ENCODE results near the gene PARD3.

Gene PARD3

GRCh38 chr10:34177445-34177844 is 637.7 kb downstream of the PARD3 start:
- Mint-ChIP-seq H3K4me3 (no peak overlapping the region), H3K9me3 (ENCODE audit: low read depth) (no peaks in the 10 kb centered on the region), H3K36me3 (no peaks in the 10 kb centered on the region), H3K27ac (no peak overlapping the region), H3K27me3 (peaks cover 2% of the 10 kb centered on the region), H3K4me1 (ENCODE audit: low read depth) (no peaks in the 10 kb centered on the region)

GRCh38 chr10:34176351-34176750 is 638.7 kb downstream of the PARD3 start:
- H3K27me3 Mint-ChIP-seq: peaks cover 2% of the 10 kb centered on the region
- H3K27ac Mint-ChIP-seq: no peak overlapping the region
- H3K9me3 Mint-ChIP-seq (ENCODE audit: low read depth): no peaks in the 10 kb centered on the region
- H3K36me3 Mint-ChIP-seq: no peaks in the 10 kb centered on the region
- H3K4me3 Mint-ChIP-seq: no peak overlapping the region
- no peaks in the 10 kb centered on the region for H3K4me1 Mint-ChIP-seq (ENCODE audit: low read depth)

GRCh38 chr10:34175121-34175520 is 640.0 kb downstream of the PARD3 start:
- Mint-ChIP-seq H3K36me3 (no peaks in the 10 kb centered on the region), H3K27ac (no peak overlapping the region), H3K27me3 (peaks cover 2% of the 10 kb centered on the region), H3K9me3 (ENCODE audit: low read depth) (no peaks in the 10 kb centered on the region), H3K4me3 (no peak overlapping the region), H3K4me1 (ENCODE audit: low read depth) (no peaks in the 10 kb centered on the region)

- no peaks in the 10 kb centered on the region for H3K9me3 Mint-ChIP-seq (ENCODE audit: low read depth)
Measured at GRCh38 chr10:34172936-34173533, 642.1 kb downstream of the PARD3 start.

GRCh38 chr10:34171957-34172527 is 643.1 kb downstream of the PARD3 start:
- Mint-ChIP-seq H3K27ac (no peak overlapping the region), H3K9me3 (ENCODE audit: low read depth) (no peaks in the 10 kb centered on the region), H3K4me3 (no peak overlapping the region), H3K4me1 (ENCODE audit: low read depth) (no peaks in the 10 kb centered on the region), H3K36me3 (no peaks in the 10 kb centered on the region), H3K27me3 (peaks cover 2% of the 10 kb centered on the region)

More at GRCh38 chr10:34172936-34173533, 642.1 kb downstream of the PARD3 start:
- no peaks in the 10 kb centered on the region for H3K4me1 Mint-ChIP-seq (ENCODE audit: low read depth)
- no peaks in the 10 kb centered on the region for H3K36me3 Mint-ChIP-seq
- H3K27me3 Mint-ChIP-seq: peaks cover 2% of the 10 kb centered on the region
- no peak overlapping the region for H3K27ac Mint-ChIP-seq
- no peak overlapping the region for H3K4me3 Mint-ChIP-seq

- Mint-ChIP-seq H3K9me3 (ENCODE audit: low read depth) (no peaks in the 10 kb centered on the region), H3K4me1 (ENCODE audit: low read depth) (no peaks in the 10 kb centered on the region), H3K36me3 (no peaks in the 10 kb centered on the region), H3K27ac (no peak overlapping the region), H3K27me3 (peaks cover 2% of the 10 kb centered on the region), H3K4me3 (no peak overlapping the region)
Measured at GRCh38 chr10:34169677-34170076, 645.4 kb downstream of the PARD3 start.

GRCh38 chr10:34169131-34169530 is 646.0 kb downstream of the PARD3 start:
- H3K4me3 Mint-ChIP-seq: no peak overlapping the region

GRCh38 chr10:34168439-34168838 is 646.7 kb downstream of the PARD3 start:
- H3K9me3 Mint-ChIP-seq (ENCODE audit: low read depth): no peaks in the 10 kb centered on the region
- no peak overlapping the region for H3K4me3 Mint-ChIP-seq
- H3K27ac Mint-ChIP-seq: no peak overlapping the region
- no peaks in the 10 kb centered on the region for H3K36me3 Mint-ChIP-seq
- H3K27me3 Mint-ChIP-seq: peaks cover 2% of the 10 kb centered on the region
- H3K4me1 Mint-ChIP-seq (ENCODE audit: low read depth): no peaks in the 10 kb centered on the region

More at GRCh38 chr10:34169131-34169530, 646.0 kb downstream of the PARD3 start:
- Mint-ChIP-seq H3K27me3 (peaks cover 2% of the 10 kb centered on the region), H3K9me3 (ENCODE audit: low read depth) (no peaks in the 10 kb centered on the region), H3K36me3 (no peaks in the 10 kb centered on the region), H3K27ac (no peak overlapping the region), H3K4me1 (ENCODE audit: low read depth) (no peaks in the 10 kb centered on the region)

GRCh38 chr10:34166823-34167222 is 648.3 kb downstream of the PARD3 start:
- Mint-ChIP-seq H3K36me3 (no peaks in the 10 kb centered on the region), H3K4me3 (no peak overlapping the region), H3K9me3 (ENCODE audit: low read depth) (no peaks in the 10 kb centered on the region), H3K4me1 (ENCODE audit: low read depth) (no peaks in the 10 kb centered on the region), H3K27me3 (peaks cover 5% of the 10 kb centered on the region), H3K27ac (no peak overlapping the region)

GRCh38 chr10:34166354-34166753 is 648.7 kb downstream of the PARD3 start:
- Mint-ChIP-seq H3K27me3 (peaks cover 5% of the 10 kb centered on the region), H3K4me1 (ENCODE audit: low read depth) (no peaks in the 10 kb centered on the region), H3K4me3 (no peak overlapping the region), H3K9me3 (ENCODE audit: low read depth) (no peaks in the 10 kb centered on the region), H3K27ac (no peak overlapping the region), H3K36me3 (no peaks in the 10 kb centered on the region)

- H3K4me3 Mint-ChIP-seq: no peak overlapping the region
- no peak overlapping the region for H3K27ac Mint-ChIP-seq
- no peaks in the 10 kb centered on the region for H3K36me3 Mint-ChIP-seq
- no peaks in the 10 kb centered on the region for H3K9me3 Mint-ChIP-seq (ENCODE audit: low read depth)
- H3K27me3 Mint-ChIP-seq: peaks cover 4% of the 10 kb centered on the region
- H3K4me1 Mint-ChIP-seq (ENCODE audit: low read depth): no peaks in the 10 kb centered on the region
Measured at GRCh38 chr10:34164029-34164428, 651.1 kb downstream of the PARD3 start.

- Mint-ChIP-seq H3K4me3 (no peak overlapping the region), H3K27me3 (peaks cover 3% of the 10 kb centered on the region), H3K9me3 (ENCODE audit: low read depth) (no peaks in the 10 kb centered on the region), H3K4me1 (ENCODE audit: low read depth) (no peaks in the 10 kb centered on the region), H3K36me3 (no peaks in the 10 kb centered on the region), H3K27ac (no peak overlapping the region)
Measured at GRCh38 chr10:34163075-34163905, 651.8 kb downstream of the PARD3 start.

- H3K27me3 Mint-ChIP-seq: peaks cover 3% of the 10 kb centered on the region
- H3K36me3 Mint-ChIP-seq: no peaks in the 10 kb centered on the region
- no peaks in the 10 kb centered on the region for H3K4me1 Mint-ChIP-seq (ENCODE audit: low read depth)
- no peak overlapping the region for H3K4me3 Mint-ChIP-seq
- H3K9me3 Mint-ChIP-seq (ENCODE audit: low read depth): no peaks in the 10 kb centered on the region
- H3K27ac Mint-ChIP-seq: no peak overlapping the region
Measured at GRCh38 chr10:34161777-34162370, 653.2 kb downstream of the PARD3 start.

- Mint-ChIP-seq H3K9me3 (ENCODE audit: low read depth) (no peaks in the 10 kb centered on the region), H3K27ac (no peak overlapping the region), H3K36me3 (no peaks in the 10 kb centered on the region), H3K4me1 (ENCODE audit: low read depth) (no peaks in the 10 kb centered on the region), H3K27me3 (peaks cover 3% of the 10 kb centered on the region), H3K4me3 (no peak overlapping the region)
Measured at GRCh38 chr10:34160595-34160994, 654.5 kb downstream of the PARD3 start.

GRCh38 chr10:34157501-34157900 is 657.6 kb downstream of the PARD3 start:
- Mint-ChIP-seq H3K27ac (no peak overlapping the region), H3K9me3 (ENCODE audit: low read depth) (no peaks in the 10 kb centered on the region), H3K4me1 (ENCODE audit: low read depth) (no peaks in the 10 kb centered on the region), H3K4me3 (no peak overlapping the region), H3K36me3 (no peaks in the 10 kb centered on the region), H3K27me3 (peaks cover 3% of the 10 kb centered on the region)
